Uterus (tissue), 4 donors: ENCODE results near the gene SERPINA1. TPM values are rescaled to one million over a fixed set of nuclear protein-coding genes. Genes with fewer than 3 reads are reported as not detected.

Experiments
- DNase-seq, 2 donors: peaks; one replicate each; pipeline ENCODE4 v3.0.0-alpha.2; 2019 to 2020
- H3K27ac ChIP-seq, 2 donors: fragments of 200-600 bp; sonication (generic); 1 replicate in 1 of 2; 2 replicates in 1 of 2; pipeline ENCODE4 v1.5.1; 2016 to 2018
- H3K27me3 ChIP-seq, 2 donors: fragments of 200-600 bp; sonication (generic); one replicate each; pipeline ENCODE4 v1.5.1; 2018 to 2019; ENCODE audit warnings: control low read depth in 1 of 2
- H3K36me3 ChIP-seq, 2 donors: fragments of 200-600 bp; sonication (generic); one replicate each; pipeline ENCODE4 v1.5.1; 2019; ENCODE audit warnings: control low read depth in 1 of 2
- H3K4me1 ChIP-seq, 2 donors: fragments of 200-600 bp; sonication (generic); one replicate each; pipeline ENCODE4 v1.5.1; 2018 to 2019; ENCODE audit warnings: control low read depth in 1 of 2
- H3K4me3 ChIP-seq, 2 donors: fragments of 200-600 bp; sonication (generic); 1 replicate in 1 of 2; 2 replicates in 1 of 2; pipeline ENCODE4 v1.5.1; 2018 to 2019; ENCODE audit warnings: mild to moderate bottlenecking in 1 of 2
- H3K9me3 ChIP-seq, 2 donors: fragments of 200-600 bp; sonication (generic); one replicate each; pipeline ENCODE4 v1.5.1; 2019; ENCODE audit warnings: control low read depth in 1 of 2
- CTCF ChIP-seq, 4 experiments: fragments of 200-600 bp in 2 of 4; fragments of 450-650 bp in 2 of 4; sonication (generic) in 2 of 4; IDR thresholded peaks; one replicate each; pipeline ENCODE4 v1.5.1; 2016 to 2019; ENCODE audit warnings: antibody characterized with exemption in 4 of 4, mild to moderate bottlenecking in 2 of 4, moderate library complexity in 1 of 4
- POLR2A ChIP-seq, 2 donors: fragments of 450-650 bp; IDR thresholded peaks; one replicate each; pipeline ENCODE4 v1.6.1; 2016; ENCODE audit warnings: antibody characterized with exemption in 2 of 2, mild to moderate bottlenecking in 1 of 2, moderate library complexity in 1 of 2
- intact Hi-C: fragments of 100-400 bp; cut with DNase I; formaldehyde crosslinking; loops from one replicate; pipeline ENCODE4 v1.15.1; 2023; ENCODE audit warnings: low total_unique reads
- total RNA-seq, 4 donors: library from RNA; depleted of rRNA in 3 of 4; stranded (reverse); fragments of >200 nt in 3 of 4; gene quantifications; one replicate each; pipeline versions ENCODE4 v1.1.0 to v1.2.4, GENCODE V29; 2014 to 2023
- donor health status: DM: yes; HTN: yes; CAD: no.

Gene SERPINA1
- total RNA-seq, 4 donors from 2014 or later: 0.88 to 6.6 (median 4.9) TPM; not detected in 1

GRCh38 chr14:94397289-94398181, 9.1 kb upstream of the SERPINA1 start:
- TF ChIP-seq CTCF (IDR thresholded peaks at IDR 0.05) (no peak), POLR2A (IDR thresholded peaks at IDR 0.05) (no peak)
- intact Hi-C loops: no loop called here

GRCh38 chr14:94396628-94397225, 8.3 kb upstream of the SERPINA1 start:
- intact Hi-C loops: no loop called here
- no peaks in the 10 kb centered on the region for H3K36me3 ChIP-seq
- no peak overlapping the region for H3K27ac ChIP-seq
- no peaks in the 10 kb centered on the region for H3K9me3 ChIP-seq
- TF ChIP-seq CTCF (IDR thresholded peaks at IDR 0.05): no peak
- H3K4me1 ChIP-seq: no peaks in the 10 kb centered on the region
- H3K27me3 ChIP-seq: no peaks in the 10 kb centered on the region
- no peak for DNase-seq
- no peak overlapping the region for H3K4me3 ChIP-seq

More at GRCh38 chr14:94397289-94398181, 9.1 kb upstream of the SERPINA1 start:
- Histone ChIP-seq H3K4me1 (no peaks in the 10 kb centered on the region), H3K36me3 (no peaks in the 10 kb centered on the region), H3K9me3 (no peaks in the 10 kb centered on the region), H3K27me3 (no peaks in the 10 kb centered on the region), H3K4me3 (no peak overlapping the region), H3K27ac (no peak overlapping the region)
- no peak for DNase-seq

- Histone ChIP-seq H3K4me1 (no peaks in the 10 kb centered on the region), H3K36me3 (no peaks in the 10 kb centered on the region), H3K27me3 (no peaks in the 10 kb centered on the region), H3K4me3 (no peak overlapping the region), H3K27ac (no peak overlapping the region), H3K9me3 (no peaks in the 10 kb centered on the region)
- intact Hi-C loops: no loop called here
- DNase-seq: no peak
- no peak for TF ChIP-seq POLR2A (IDR thresholded peaks at IDR 0.05)
- TF ChIP-seq CTCF (IDR thresholded peaks at IDR 0.05): no peak
Measured at GRCh38 chr14:94395888-94396574, 7.6 kb upstream of the SERPINA1 start.

- Histone ChIP-seq H3K4me3 (no peak overlapping the region), H3K27me3 (no peaks in the 10 kb centered on the region), H3K27ac (no peak overlapping the region), H3K36me3 (no peaks in the 10 kb centered on the region), H3K9me3 (no peaks in the 10 kb centered on the region), H3K4me1 (no peaks in the 10 kb centered on the region)
- no peak for DNase-seq
- intact Hi-C loops: no loop called here
- TF ChIP-seq POLR2A (IDR thresholded peaks at IDR 0.05) (no peak), CTCF (IDR thresholded peaks at IDR 0.05) (no peak)
Measured at GRCh38 chr14:94395282-94395887, 7.0 kb upstream of the SERPINA1 start.
